Karpas-422 (cell line): ENCODE results near the gene SIL1. TPM values are rescaled to one million over a fixed set of nuclear protein-coding genes. Genes with fewer than 3 reads are reported as not detected.
"Not testable (repeated sequence)": the region's sequence is repeated elsewhere in the genome, so short reads cannot be mapped to it uniquely, and the experiment has no call there.

ENCODE experiments used
- DNase-seq: peaks from one replicate; pipeline ENCODE4 v3.0.0-alpha.2; 2015
- H2AFZ ChIP-seq: fragments of 200-600 bp; sonication (generic); 2 replicates; pipeline ENCODE4 v1.6.1; 2014; ENCODE audit warnings: antibody characterized with exemption, low read length, mixed read lengths
- H3K27ac ChIP-seq: fragments of 200-600 bp; sonication (generic); 2 replicates; pipeline ENCODE4 v1.5.1; 2014; ENCODE audit warnings: mild to moderate bottlenecking, low read length, moderate library complexity
- H3K27me3 ChIP-seq: fragments of 200-600 bp; sonication (generic); 2 replicates; pipeline ENCODE4 v1.6.1; 2014; ENCODE audit warnings: low read length, mixed read lengths
- H3K36me3 ChIP-seq: fragments of 200-600 bp; sonication (generic); 2 replicates; pipeline ENCODE4 v1.6.1; 2014; ENCODE audit warnings: low read length, mixed read lengths; ENCODE audit not compliant: insufficient read depth
- H3K4me1 ChIP-seq: fragments of 200-600 bp; sonication (generic); 2 replicates; pipeline ENCODE4 v1.6.1; 2014; ENCODE audit warnings: mild to moderate bottlenecking, low read length, mixed read lengths
- H3K4me2 ChIP-seq: fragments of 200-600 bp; sonication (generic); 2 replicates; pipeline ENCODE4 v1.6.1; 2014; ENCODE audit warnings: low read length, low read depth, mild to moderate bottlenecking; ENCODE audit not compliant: poor library complexity, severe bottlenecking
- H3K4me3 ChIP-seq: fragments of 200-600 bp; sonication (generic); 2 replicates; pipeline ENCODE4 v1.5.1; 2014; ENCODE audit warnings: mild to moderate bottlenecking, antibody characterized with exemption, low read length, mixed read lengths
- H3K79me2 ChIP-seq: fragments of 200-600 bp; sonication (generic); 2 replicates; pipeline ENCODE4 v1.6.1; 2014; ENCODE audit warnings: mild to moderate bottlenecking, low read length, mixed read lengths
- H3K9ac ChIP-seq: fragments of 200-600 bp; sonication (generic); 2 replicates; pipeline ENCODE4 v1.6.0; 2014; ENCODE audit warnings: low read length
- H3K9me2 ChIP-seq: fragments of 200-600 bp; sonication (generic), shearing (Covaris generic); replicated peaks from 2 replicates; pipeline ENCODE4 v1.6.0; 2014; ENCODE audit warnings: mild to moderate bottlenecking, low read length, moderate library complexity; ENCODE audit not compliant: insufficient read depth
- H3K9me3 ChIP-seq: fragments of 300-700, 200-600 bp; sonication (generic); 2 replicates; pipeline ENCODE4 v1.6.1; 2014; ENCODE audit warnings: low read length, mixed read lengths
- H4K20me1 ChIP-seq: fragments of 200-600 bp; sonication (generic); 2 replicates; pipeline ENCODE4 v1.6.1; 2014; ENCODE audit warnings: mild to moderate bottlenecking, antibody characterized with exemption, low read length, low read depth; ENCODE audit not compliant: insufficient read depth
- total RNA-seq: library from RNA; depleted of rRNA; stranded (reverse); fragments of >200 nt; shearing (Covaris generic); gene quantifications from 2 replicates; pipeline ENCODE4 v1.2.3, GENCODE V29; 2014; ENCODE audit warnings: low replicate concordance

The SIL1 gene
- total RNA-seq, 1 experiment from 2014 or later = 10.7 TPM

GRCh38 chr5:139228201-139228803, 30.1 kb upstream of the SIL1 start:
- no peak overlapping the region for H3K4me3 ChIP-seq
- no peak for DNase-seq
- H3K9me3 ChIP-seq = no peaks in the 10 kb centered on the region
- no peaks in the 10 kb centered on the region for H4K20me1 ChIP-seq
- no peak overlapping the region for H2AFZ ChIP-seq
- peaks cover 7% of the 10 kb centered on the region for H3K4me1 ChIP-seq
- no peaks in the 10 kb centered on the region for H3K36me3 ChIP-seq
- no peaks in the 10 kb centered on the region for H3K79me2 ChIP-seq
- no peaks in the 10 kb centered on the region for H3K9me2 ChIP-seq
- no peak overlapping the region for H3K27ac ChIP-seq
- no peaks in the 10 kb centered on the region for H3K27me3 ChIP-seq
- H3K4me2 ChIP-seq = no peak overlapping the region
- no peak overlapping the region for H3K9ac ChIP-seq

GRCh38 chr5:139226131-139226530, 28.0 kb upstream of the SIL1 start:
- no peak overlapping the region for H3K4me2 ChIP-seq
- H3K27ac ChIP-seq = no peak overlapping the region
- peaks cover 7% of the 10 kb centered on the region for H3K4me1 ChIP-seq
- DNase-seq = no peak
- no peaks in the 10 kb centered on the region for H3K9me3 ChIP-seq
- no peaks in the 10 kb centered on the region for H4K20me1 ChIP-seq
- H3K36me3 ChIP-seq = no peaks in the 10 kb centered on the region
- no peaks in the 10 kb centered on the region for H3K79me2 ChIP-seq
- no peak overlapping the region for H2AFZ ChIP-seq
- H3K4me3 ChIP-seq = no peak overlapping the region
- H3K9me2 ChIP-seq = no peaks in the 10 kb centered on the region
- H3K9ac ChIP-seq = no peak overlapping the region
- H3K27me3 ChIP-seq = no peaks in the 10 kb centered on the region

GRCh38 chr5:139223481-139223880, 25.3 kb upstream of the SIL1 start:
- Histone ChIP-seq H3K27me3 (no peaks in the 10 kb centered on the region), H3K4me3 (no peak overlapping the region), H2AFZ (no peak overlapping the region), H3K9me3 (no peaks in the 10 kb centered on the region), H3K4me2 (no peak overlapping the region), H3K9ac (no peak overlapping the region), H3K27ac (no peak overlapping the region), H3K9me2 (no peaks in the 10 kb centered on the region), H3K4me1 (peaks cover 2% of the 10 kb centered on the region), H3K79me2 (no peaks in the 10 kb centered on the region), H4K20me1 (no peaks in the 10 kb centered on the region), H3K36me3 (no peaks in the 10 kb centered on the region)
- DNase-seq = no peak

GRCh38 chr5:139222346-139222745, 24.2 kb upstream of the SIL1 start:
- no peaks in the 10 kb centered on the region for H3K79me2 ChIP-seq
- H3K9me3 ChIP-seq = no peaks in the 10 kb centered on the region
- H4K20me1 ChIP-seq = no peaks in the 10 kb centered on the region
- H3K4me1 ChIP-seq = no peaks in the 10 kb centered on the region
- no peak for DNase-seq
- no peak overlapping the region for H3K4me2 ChIP-seq
- H3K9me2 ChIP-seq = no peaks in the 10 kb centered on the region
- no peak overlapping the region for H3K27ac ChIP-seq
- no peak overlapping the region for H3K4me3 ChIP-seq
- no peaks in the 10 kb centered on the region for H3K27me3 ChIP-seq
- H2AFZ ChIP-seq = no peak overlapping the region
- no peak overlapping the region for H3K9ac ChIP-seq
- H3K36me3 ChIP-seq = no peaks in the 10 kb centered on the region

- not testable (repeated sequence) for H3K9me3 ChIP-seq, H3K27ac ChIP-seq, H3K4me3 ChIP-seq, H3K4me1 ChIP-seq, H3K9ac ChIP-seq, H2AFZ ChIP-seq, H3K27me3 ChIP-seq, H3K79me2 ChIP-seq, DNase-seq, H3K4me2 ChIP-seq, H3K9me2 ChIP-seq, H4K20me1 ChIP-seq, H3K36me3 ChIP-seq
These were observed 19.9 kb upstream of the SIL1 start for GRCh38 chr5:139218038-139218437.

GRCh38 chr5:139215107-139215975, 17.2 kb upstream of the SIL1 start:
- Histone ChIP-seq H2AFZ (no peak overlapping the region), H3K9me3 (no peaks in the 10 kb centered on the region), H3K4me1 (no peaks in the 10 kb centered on the region), H3K9me2 (no peaks in the 10 kb centered on the region), H3K4me2 (no peak overlapping the region), H4K20me1 (no peaks in the 10 kb centered on the region), H3K27ac (no peak overlapping the region), H3K36me3 (no peaks in the 10 kb centered on the region), H3K9ac (no peak overlapping the region), H3K79me2 (no peaks in the 10 kb centered on the region), H3K27me3 (no peaks in the 10 kb centered on the region), H3K4me3 (no peak overlapping the region)
- no peak for DNase-seq

- Histone ChIP-seq H3K79me2 (no peaks in the 10 kb centered on the region), H3K4me3 (no peak overlapping the region), H2AFZ (no peak overlapping the region), H3K4me1 (no peaks in the 10 kb centered on the region), H3K27me3 (no peaks in the 10 kb centered on the region), H3K36me3 (no peaks in the 10 kb centered on the region), H3K9ac (no peak overlapping the region), H3K9me2 (no peaks in the 10 kb centered on the region), H3K27ac (no peak overlapping the region), H3K4me2 (no peak overlapping the region), H4K20me1 (no peaks in the 10 kb centered on the region), H3K9me3 (no peaks in the 10 kb centered on the region)
- DNase-seq = no peak
These were observed 16.5 kb upstream of the SIL1 start for GRCh38 chr5:139214646-139215045.

GRCh38 chr5:139212906-139213305, 14.7 kb upstream of the SIL1 start:
- H2AFZ ChIP-seq = no peak overlapping the region
- H3K9ac ChIP-seq = no peak overlapping the region
- no peaks in the 10 kb centered on the region for H3K4me1 ChIP-seq
- no peak for DNase-seq
- no peak overlapping the region for H3K4me3 ChIP-seq
- no peaks in the 10 kb centered on the region for H3K27me3 ChIP-seq
- H3K79me2 ChIP-seq = no peaks in the 10 kb centered on the region
- no peaks in the 10 kb centered on the region for H3K9me3 ChIP-seq
- H3K36me3 ChIP-seq = no peaks in the 10 kb centered on the region
- H3K27ac ChIP-seq = no peak overlapping the region
- no peaks in the 10 kb centered on the region for H4K20me1 ChIP-seq
- H3K4me2 ChIP-seq = no peak overlapping the region
- no peaks in the 10 kb centered on the region for H3K9me2 ChIP-seq
